ENCODE data around the gene PRR29. TPM values are rescaled to one million over a fixed set of nuclear protein-coding genes. Genes with fewer than 3 reads are reported as not detected.

PRR29 gene
- total RNA-seq, 3 donors from 2014 or later (not counting 1 experiment from before 2014, with no cell fraction given) = 0.92 to 1.6 (median 1.6) TPM

GRCh38 chr17:63987221-63988126, 10.7 kb upstream of the PRR29 start:
- 83% methylated on average over 18 of the region's 18 CpGs for whole genome bisulfite sequencing (ENCODE audit: insufficient coverage)

GRCh38 chr17:63988127-63988478, 10.0 kb upstream of the PRR29 start:
- no peak for TF ChIP-seq CTCF (IDR thresholded peaks at IDR 0.05)
- peak overlapping the region in 1 of 2 donors; percentile 90 for H3K27ac Mint-ChIP-seq

More at GRCh38 chr17:63987221-63988126, 10.7 kb upstream of the PRR29 start:
- intact Hi-C loops (cut with micrococcal nuclease) = loop anchor here (5.0 kb wide), 1 partner anchor 40 kb away; no protein-coding TSS in a partner anchor
- H3K36me3 ChIP-seq (ENCODE audit: control insufficient read depth, insufficient read depth, low read length) = no peaks in the 10 kb centered on the region
- no peaks in the 10 kb centered on the region for H3K36me3 Mint-ChIP-seq
- no peaks in the 10 kb centered on the region for H3K9me3 Mint-ChIP-seq
- TF ChIP-seq CTCF (IDR thresholded peaks at IDR 0.05) = no peak
- no peak for ATAC-seq
- no peaks in the 10 kb centered on the region for H3K27me3 Mint-ChIP-seq (ENCODE audit: low read depth in 2 of 2)
- peaks cover 40 to 57% of the 10 kb centered on the region in 2 donors for H3K4me1 Mint-ChIP-seq
- H3K27ac ChIP-seq (ENCODE audit: low read length) = no peak overlapping the region
- H3K4me3 ChIP-seq (ENCODE audit: low read length) = no peak overlapping the region
- DNase-seq = no peak
- H3K27me3 ChIP-seq (ENCODE audit: control insufficient read depth, insufficient read depth, low read length) = no peaks in the 10 kb centered on the region
- H3K4me3 Mint-ChIP-seq = peak overlapping the region; percentile 4
- H3K4me1 ChIP-seq (ENCODE audit: control insufficient read depth, insufficient read depth, low read length) = peaks cover 57% of the 10 kb centered on the region
- no peaks in the 10 kb centered on the region for H3K9me3 ChIP-seq (ENCODE audit: control insufficient read depth, insufficient read depth, low read length)
- H3K27ac Mint-ChIP-seq = peak overlapping the region in 1 of 2 donors; percentile 86

GRCh38 chr17:63988741-63989621, 9.2 kb upstream of the PRR29 start:
- Mint-ChIP-seq H3K27ac (peak overlapping the region in 1 of 2 donors; percentile 90), H3K36me3 (no peaks in the 10 kb centered on the region), H3K4me1 (peaks cover 50 to 69% of the 10 kb centered on the region in 2 donors), H3K9me3 (no peaks in the 10 kb centered on the region), H3K27me3 (ENCODE audit: low read depth in 2 of 2) (no peaks in the 10 kb centered on the region), H3K4me3 (no peak overlapping the region)
- TF ChIP-seq CTCF (IDR thresholded peaks at IDR 0.05) = no peak
- WGBS (ENCODE audit: insufficient coverage) = 90% methylated on average over 35 of the region's 35 CpGs
- no peaks in the 10 kb centered on the region for H3K27me3 ChIP-seq (ENCODE audit: control insufficient read depth, insufficient read depth, low read length)
- peaks cover 63% of the 10 kb centered on the region for H3K4me1 ChIP-seq (ENCODE audit: control insufficient read depth, insufficient read depth, low read length)
- ATAC-seq (no peak), DNase-seq (no peak)
- no peaks in the 10 kb centered on the region for H3K9me3 ChIP-seq (ENCODE audit: control insufficient read depth, insufficient read depth, low read length)
- intact Hi-C loops (cut with micrococcal nuclease) = loop anchor here (5.0 kb wide), 1 partner anchor 42 kb away; no protein-coding TSS in a partner anchor
- no peak overlapping the region for H3K4me3 ChIP-seq (ENCODE audit: low read length)
- no peak overlapping the region for H3K27ac ChIP-seq (ENCODE audit: low read length)
- no peaks in the 10 kb centered on the region for H3K36me3 ChIP-seq (ENCODE audit: control insufficient read depth, insufficient read depth, low read length)

More at GRCh38 chr17:63988127-63988478, 10.0 kb upstream of the PRR29 start:
- Mint-ChIP-seq H3K36me3 (no peaks in the 10 kb centered on the region), H3K4me3 (no peak overlapping the region), H3K27me3 (ENCODE audit: low read depth in 2 of 2) (no peaks in the 10 kb centered on the region), H3K4me1 (peaks cover 44 to 62% of the 10 kb centered on the region in 2 donors), H3K9me3 (no peaks in the 10 kb centered on the region)
- intact Hi-C loops (cut with micrococcal nuclease) = loop anchor here (5.0 kb wide), 1 partner anchor 41 kb away; no protein-coding TSS in a partner anchor
- Histone ChIP-seq H3K4me1 (ENCODE audit: control insufficient read depth, insufficient read depth, low read length) (peaks cover 61% of the 10 kb centered on the region), H3K27ac (ENCODE audit: low read length) (no peak overlapping the region), H3K4me3 (ENCODE audit: low read length) (no peak overlapping the region), H3K36me3 (ENCODE audit: control insufficient read depth, insufficient read depth, low read length) (no peaks in the 10 kb centered on the region), H3K9me3 (ENCODE audit: control insufficient read depth, insufficient read depth, low read length) (no peaks in the 10 kb centered on the region), H3K27me3 (ENCODE audit: control insufficient read depth, insufficient read depth, low read length) (no peaks in the 10 kb centered on the region)
- DNase-seq (no peak), ATAC-seq (no peak)
- WGBS (ENCODE audit: insufficient coverage) = 92% methylated on average over 5 of the region's 5 CpGs
